Measurements from ENCODE around the gene BRIP1.

Gene BRIP1

GRCh38 chr17:61660746-61661485, 202.4 kb downstream of the BRIP1 start:
- no peak for DNase-seq (ENCODE audit: low spot score)

GRCh38 chr17:61659437-61659836, 203.9 kb downstream of the BRIP1 start:
- no peak for DNase-seq (ENCODE audit: low spot score)

DNA sequence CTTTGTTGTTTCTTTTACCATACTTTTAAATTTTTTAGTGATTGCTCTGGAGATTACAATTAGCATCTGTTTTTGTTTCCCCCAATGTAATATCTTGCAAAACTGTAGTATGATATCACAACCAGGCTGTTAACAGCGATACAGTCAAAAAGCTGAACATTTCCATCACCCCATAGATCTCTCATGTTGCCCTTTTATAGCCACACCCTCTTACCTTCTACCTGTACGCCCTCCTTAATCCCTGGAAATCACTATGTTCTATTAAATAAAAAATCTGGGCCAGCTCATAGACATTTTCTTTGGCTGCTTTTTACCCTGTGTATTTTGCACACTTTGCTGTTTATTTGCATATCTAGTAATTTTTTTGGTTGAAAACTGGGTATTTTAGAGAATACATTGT, 205.1 kb downstream of the BRIP1 start:
- no peak for DNase-seq (ENCODE audit: low spot score)

DNA sequence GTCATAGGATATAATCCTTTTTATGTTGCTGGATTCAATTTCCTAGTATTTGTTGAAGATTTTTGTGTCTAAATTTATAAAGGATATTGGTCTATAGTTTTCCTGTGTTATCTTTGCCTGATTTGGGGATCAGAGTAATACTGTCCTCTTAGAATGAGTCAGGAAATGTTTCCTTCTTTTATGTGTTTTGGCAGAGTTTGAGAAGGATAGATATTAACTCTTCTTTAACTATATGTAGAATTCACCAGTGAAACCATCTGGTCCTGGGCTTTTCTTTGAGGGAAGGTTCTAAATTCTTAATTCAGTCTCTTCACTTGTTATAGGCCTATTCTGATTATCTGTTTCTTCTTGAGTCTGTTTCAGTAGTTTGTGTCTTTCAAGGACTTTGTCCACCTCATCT, 206.0 kb downstream of the BRIP1 start:
- DNase-seq (ENCODE audit: low spot score): no peak

DNA sequence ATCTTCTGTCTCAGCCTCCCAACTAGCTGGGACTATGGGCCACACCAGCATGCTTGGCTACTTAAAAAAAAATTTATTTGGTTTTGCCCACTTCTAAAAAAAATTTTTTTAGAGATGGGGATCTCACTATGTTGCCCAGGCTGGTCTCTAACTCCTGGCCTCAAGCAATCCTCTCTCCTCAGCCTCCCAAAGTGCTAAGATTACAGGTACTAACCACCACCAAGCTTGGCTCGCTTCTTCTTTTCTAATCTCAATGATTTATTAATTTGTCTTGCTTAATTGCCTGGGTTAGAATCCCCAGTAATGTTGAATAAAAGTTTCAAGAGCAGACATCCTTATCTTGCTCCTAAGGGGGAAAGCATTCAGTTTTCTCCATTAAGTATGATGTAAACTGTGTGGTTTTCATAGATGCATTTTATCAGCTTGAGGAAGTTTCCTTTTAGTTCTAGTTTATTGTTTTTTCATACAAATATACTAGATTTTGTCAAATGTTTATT, 206.6 kb downstream of the BRIP1 start:
- no peak for DNase-seq (ENCODE audit: low spot score)

- DNase-seq (ENCODE audit: low spot score): no peak
Observed at GRCh38 chr17:61650749-61651148, 212.6 kb downstream of the BRIP1 start.

DNA sequence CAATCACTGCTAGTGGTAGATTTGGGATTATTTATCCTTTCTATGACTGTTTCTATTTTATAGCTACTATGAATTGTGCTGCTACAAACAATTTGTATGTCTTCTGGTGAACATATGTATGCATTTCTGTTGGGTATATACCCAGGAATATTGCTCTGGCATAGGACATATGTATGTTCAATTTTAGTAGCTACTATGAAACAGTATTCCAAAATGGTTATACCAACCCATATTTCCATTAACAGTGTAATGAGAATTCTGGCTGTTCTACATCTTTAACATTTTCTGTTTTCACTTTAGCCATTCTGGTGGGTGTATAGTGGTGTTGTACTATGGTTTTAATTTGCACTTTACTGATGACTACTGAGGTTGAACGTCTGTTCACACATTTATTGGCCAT, 214.7 kb downstream of the BRIP1 start:
- DNase-seq (ENCODE audit: low spot score): no peak

- no peak for DNase-seq (ENCODE audit: low spot score)
Observed at GRCh38 chr17:61647047-61647446, 216.3 kb downstream of the BRIP1 start.

- no peak for DNase-seq (ENCODE audit: low spot score)
Observed at GRCh38 chr17:61646482-61646881, 216.8 kb downstream of the BRIP1 start.

DNA sequence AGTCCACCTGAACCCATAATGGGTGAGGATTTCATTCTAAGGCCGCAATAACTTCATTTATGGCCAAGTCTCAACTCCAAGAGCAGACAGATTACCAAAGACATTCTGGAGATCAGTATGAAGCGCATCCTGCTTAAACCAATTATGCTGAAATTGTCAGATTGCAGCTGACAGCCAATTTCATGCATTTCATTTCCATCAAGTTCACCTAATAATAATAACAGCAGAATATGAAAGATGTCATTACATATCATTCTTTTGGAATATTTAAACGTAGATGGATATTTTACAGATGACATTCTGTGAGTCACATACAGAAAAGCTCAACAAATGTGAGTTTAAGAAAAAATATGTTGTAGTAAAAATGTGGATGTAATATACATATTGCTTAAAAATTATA, 217.4 kb downstream of the BRIP1 start:
- DNase-seq (ENCODE audit: low spot score): no peak

DNA sequence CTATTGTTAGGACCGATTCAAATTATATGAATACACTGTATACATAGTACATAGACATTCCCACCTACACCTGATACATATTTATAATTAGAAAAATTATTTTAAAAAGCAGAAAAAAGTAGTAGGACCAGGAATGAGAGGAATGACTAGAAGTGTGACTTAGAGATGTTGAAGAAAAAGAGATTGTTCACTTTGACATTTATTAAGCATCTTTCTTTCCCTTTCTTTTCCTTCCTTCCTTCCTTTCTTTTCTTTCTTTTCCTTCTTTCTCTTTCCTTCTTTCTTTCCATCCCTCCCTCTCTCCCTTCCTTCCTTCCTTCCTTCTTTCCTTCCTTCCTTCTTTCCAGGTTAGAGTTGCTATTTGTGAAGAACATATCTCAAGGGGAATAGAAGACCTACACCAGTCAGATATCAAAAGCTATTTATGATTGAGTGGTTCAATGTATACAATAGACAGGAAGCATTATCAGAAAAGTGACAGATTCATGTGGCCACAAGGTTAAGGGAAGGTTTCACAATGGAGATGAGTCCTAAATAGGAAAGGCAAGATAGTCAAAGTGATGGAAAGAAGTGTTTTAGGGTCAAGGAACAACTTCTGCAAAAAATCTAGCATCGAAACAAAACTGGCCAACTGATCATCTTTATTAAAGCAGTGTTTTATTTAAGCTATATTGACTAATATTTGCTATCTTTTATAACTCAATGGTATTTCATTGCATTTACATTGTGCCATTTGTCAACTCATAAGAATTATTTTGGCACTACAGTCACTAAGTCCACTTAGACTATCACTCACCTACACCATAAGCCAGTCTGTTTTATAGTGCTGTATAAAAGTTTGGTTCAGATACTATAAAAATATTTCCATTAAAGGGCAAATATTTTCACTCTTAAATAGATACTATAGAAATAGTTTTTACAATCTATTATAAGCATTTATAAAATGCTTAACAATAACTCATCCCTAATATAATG, 218.2 kb downstream of the BRIP1 start:
- DNase-seq (ENCODE audit: low spot score): no peak

GRCh38 chr17:61642768-61643167, 220.6 kb downstream of the BRIP1 start:
- DNase-seq (ENCODE audit: low spot score): no peak

DNA sequence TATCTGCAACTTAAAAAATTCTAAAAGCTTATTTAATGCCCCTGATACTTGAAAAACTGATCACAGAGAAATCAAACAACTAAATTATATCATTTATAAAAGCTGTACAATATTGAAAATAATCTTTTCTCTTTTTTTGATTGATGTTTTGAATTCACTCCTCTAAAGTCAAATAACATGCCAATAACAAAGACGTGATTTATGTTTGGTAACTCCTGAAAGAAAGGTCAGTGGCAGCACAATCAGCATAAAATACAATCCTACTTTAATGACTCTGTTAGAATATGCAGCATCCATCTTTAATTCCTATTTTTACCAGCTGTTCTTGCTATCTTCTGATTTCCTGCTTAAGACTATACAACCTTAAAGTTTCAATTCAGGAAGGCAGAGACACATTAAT, 221.6 kb downstream of the BRIP1 start:
- DNase-seq (ENCODE audit: low spot score): no peak

GRCh38 chr17:61641084-61641483, 222.2 kb downstream of the BRIP1 start:
- no peak for DNase-seq (ENCODE audit: low spot score)

DNA sequence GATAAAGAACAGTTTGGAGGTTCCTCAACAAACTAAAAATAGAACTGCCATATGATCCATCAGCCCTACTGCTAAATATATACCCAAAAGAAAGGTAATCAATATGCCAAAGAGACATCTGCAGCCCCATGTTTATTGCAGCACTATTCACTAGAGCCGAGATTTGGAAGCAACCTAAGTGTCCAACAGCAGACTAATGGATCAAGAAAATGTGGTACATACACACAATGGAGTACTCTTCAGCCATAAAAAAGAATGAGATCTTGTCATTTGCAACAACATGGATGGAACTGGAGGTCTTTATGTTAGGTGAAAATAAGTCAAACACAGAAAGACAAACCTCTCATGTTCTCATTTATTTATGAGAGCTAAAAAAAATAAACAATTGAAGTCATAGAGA, 223.5 kb downstream of the BRIP1 start:
- no peak for DNase-seq (ENCODE audit: low spot score)

GRCh38 chr17:61638087-61638486, 225.2 kb downstream of the BRIP1 start:
- no peak for DNase-seq (ENCODE audit: low spot score)

DNA sequence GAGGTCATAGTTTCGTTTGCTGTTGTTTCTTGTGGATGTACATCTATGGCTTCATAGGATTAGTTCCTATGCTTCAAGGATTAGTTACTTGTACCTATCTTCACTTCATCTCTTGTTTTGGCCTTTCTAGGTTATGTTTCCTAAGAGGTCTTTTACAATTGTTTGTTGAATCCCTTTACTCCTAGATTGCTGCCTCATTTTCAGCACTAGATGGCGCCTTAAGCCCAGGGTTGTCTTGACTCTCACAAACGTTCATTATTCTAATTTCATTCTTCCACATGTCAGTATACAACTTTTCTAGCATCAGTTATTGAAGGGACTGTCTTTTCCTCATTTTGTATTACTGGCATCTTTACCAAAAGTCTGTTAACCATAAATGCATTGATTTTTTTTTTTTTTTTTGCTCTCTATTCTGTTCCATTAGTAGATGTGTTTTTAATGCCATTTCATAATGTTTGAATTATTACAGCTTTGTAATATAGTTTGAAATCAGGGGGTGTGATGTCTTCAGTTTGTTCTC, 227.4 kb downstream of the BRIP1 start:
- DNase-seq (ENCODE audit: low spot score): peak; percentile 32

DNA sequence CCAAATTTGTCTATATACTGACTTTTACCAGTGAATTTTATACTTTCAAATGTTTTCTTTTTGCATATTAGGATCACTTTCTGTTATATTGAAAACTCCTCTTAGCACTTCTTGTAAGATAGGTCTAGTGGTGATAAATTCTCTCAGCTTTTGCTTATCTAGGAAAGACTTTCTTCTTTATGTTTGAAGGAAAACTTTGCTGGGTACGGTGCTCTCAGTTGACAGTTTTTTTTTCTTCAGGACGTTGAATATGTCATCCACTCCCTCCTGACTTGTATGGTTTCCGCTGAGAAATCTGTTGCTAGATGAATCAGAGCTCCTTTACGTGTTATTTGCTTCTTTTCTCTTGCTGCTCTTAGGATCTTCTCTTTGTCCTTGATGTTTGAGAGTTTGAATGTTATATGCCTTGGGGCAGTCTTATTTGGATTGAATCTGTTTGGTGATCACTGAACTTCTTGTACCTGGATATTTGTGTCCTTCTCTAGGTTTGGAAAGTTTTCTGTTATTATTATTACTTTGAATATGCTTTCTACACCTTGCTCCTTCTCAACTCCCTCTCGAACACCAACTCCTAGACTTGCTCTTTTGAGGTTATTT, 228.3 kb downstream of the BRIP1 start:
- no peak for DNase-seq (ENCODE audit: low spot score)

GRCh38 chr17:61634011-61634539, 229.3 kb downstream of the BRIP1 start:
- DNase-seq (ENCODE audit: low spot score): no peak

GRCh38 chr17:61632826-61633225, 230.5 kb downstream of the BRIP1 start:
- no peak for DNase-seq (ENCODE audit: low spot score)

DNA sequence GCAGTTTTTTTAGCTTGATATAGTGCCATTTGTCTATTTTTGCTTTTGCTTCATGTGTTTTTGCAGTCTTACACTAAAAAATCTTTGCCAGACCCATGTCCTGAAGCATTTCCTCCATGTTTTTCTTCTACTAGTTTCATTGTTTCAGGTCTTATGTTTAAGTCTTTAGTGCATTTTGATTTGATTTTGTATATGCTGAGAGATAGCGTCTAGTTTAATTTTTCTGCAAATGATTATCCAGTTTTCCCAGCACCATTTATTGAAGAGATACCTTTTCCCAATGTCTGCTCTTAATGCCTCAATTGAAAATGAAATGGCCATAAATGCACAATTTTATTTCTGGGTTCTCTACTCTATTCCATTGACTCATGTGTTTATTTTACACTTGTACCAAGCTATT, 231.5 kb downstream of the BRIP1 start:
- no peak for DNase-seq (ENCODE audit: low spot score)
